ENCODE data around the gene MACROD2.

The MACROD2 gene

DNA sequence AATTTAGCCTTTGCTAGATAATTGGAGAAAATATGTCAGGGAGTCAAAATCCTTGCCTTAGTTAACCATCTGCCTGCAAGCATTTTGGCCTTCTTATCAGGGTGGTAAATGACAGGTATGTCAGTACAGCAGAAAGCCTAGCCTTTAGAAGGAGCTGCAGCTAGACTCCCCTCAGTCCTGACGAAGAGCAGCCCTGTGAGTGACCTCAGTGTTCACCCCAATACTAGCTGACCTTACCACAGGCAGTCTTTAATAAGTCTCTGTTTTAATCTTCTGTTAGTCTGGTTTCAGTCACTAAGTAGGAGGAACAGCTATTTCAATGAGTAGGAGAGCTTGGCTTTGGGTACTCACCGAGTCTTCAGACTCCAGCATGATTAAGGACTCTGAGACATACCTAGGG lies 682.1 kb downstream of the MACROD2 start:
- DNase-seq: no peak

DNA sequence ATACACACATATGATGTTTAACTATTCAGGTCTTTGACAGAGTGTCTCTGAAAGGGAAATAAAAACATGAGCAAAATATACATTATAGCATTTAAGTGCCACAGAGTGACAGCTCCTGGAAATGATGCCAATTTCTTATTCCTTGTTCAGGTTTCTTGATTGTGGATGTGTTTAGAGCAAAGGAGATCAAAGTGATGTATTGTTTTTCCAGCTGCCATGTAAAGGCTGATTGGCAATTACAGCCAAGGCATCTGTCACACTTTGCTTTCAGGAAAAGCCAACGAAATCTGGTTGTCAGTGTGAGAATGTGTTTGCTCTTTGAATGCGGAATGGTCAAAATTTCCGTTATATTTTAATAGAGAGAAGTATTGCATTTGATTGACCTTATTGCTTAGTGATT lies 689.9 kb downstream of the MACROD2 start:
- no peak for DNase-seq

DNA sequence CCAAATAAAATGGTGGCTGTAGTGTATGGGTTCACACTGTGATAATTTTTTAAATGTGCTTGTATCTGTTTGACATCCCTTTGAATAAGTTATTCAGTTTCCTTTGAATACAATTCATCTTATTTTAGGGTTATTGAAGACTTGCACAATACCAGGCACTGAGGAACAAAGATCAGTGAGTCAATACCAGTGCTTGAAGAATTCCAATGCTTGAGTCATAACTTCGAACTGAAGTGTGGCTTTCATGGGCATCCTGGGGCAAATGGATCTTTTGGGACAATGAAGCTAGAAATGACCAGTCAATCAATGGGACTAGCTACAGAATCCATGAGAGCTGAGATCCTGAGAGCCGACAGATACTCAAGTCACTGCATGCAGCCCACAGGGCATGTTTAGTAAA lies 692.0 kb downstream of the MACROD2 start:
- no peak for DNase-seq

DNA sequence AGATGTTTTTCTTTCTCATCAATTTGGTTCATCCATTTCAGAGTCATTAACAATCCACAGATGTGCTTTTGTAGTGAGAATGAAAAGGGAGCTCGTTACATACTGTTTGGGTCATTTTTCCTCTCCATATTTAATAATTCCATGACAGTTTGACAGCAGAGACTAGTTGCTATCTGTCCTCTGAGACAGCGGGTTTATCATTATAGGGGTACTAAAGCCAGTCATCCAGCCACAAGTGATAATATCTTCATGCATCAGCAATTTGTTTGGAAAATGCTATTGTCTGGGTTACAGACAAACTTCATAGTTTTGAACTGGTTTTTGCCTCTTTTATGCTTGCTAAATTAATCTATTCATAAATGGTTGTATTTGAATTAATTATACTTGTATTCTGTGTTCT lies 692.7 kb downstream of the MACROD2 start:
- no peak for DNase-seq

DNA sequence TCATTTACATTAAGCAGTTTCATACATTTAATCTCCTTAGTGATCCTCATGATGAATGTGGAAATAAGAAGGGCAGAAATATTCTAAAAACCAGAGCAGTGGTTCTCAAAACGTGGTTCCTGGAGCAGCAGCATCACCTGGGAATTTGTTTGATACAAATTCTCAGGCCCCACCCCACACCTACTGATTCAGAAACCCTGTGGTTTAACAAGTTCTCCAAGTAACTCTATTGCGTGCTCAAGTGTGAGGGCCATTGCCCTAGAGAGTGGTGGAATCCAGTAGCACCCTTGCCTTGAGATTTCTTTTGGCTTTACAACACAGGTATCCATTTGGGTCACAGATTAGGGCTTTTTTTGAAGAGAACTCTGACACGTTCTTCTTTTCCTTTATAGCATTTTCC lies 696.7 kb downstream of the MACROD2 start:
- no peak for DNase-seq

DNA sequence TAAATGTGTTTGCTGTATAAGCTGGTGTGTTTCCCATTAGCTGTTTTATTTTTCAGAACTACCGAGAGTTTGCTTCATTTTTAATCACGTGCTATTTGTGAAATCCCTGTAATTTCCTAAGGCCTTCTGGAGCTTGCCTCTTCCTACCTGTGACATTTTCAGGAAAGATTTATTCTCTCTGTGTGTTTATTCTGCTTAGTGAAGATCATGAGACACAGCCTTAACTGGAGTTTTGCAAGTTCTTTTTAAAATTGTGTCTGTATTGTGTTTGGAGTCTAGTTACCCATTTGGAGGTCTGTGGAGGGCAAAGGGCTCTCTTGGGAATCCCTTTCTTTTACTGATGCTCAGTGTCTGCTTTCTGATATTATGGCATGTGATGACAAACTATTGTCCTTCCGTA lies 701.2 kb downstream of the MACROD2 start:
- DNase-seq: no peak

DNA sequence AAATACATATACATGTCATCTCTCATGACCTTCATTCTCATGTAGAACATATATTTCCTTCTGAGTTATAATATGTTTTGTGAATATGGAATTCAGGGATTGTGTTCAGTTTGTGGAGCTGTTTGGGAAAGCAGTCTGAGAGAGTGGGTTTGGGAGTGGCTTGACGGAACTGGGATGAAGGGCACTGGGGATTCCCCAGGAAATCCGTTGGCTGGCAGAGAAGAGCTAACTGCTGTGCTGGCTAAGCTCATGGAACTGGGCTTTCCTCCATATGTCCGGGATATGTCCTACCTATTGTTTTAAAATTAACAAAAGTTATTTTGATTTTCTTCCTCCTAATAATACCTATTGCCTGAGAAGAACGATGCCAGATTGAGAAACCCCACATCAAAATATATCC lies 701.6 kb downstream of the MACROD2 start:
- no peak for DNase-seq

DNA sequence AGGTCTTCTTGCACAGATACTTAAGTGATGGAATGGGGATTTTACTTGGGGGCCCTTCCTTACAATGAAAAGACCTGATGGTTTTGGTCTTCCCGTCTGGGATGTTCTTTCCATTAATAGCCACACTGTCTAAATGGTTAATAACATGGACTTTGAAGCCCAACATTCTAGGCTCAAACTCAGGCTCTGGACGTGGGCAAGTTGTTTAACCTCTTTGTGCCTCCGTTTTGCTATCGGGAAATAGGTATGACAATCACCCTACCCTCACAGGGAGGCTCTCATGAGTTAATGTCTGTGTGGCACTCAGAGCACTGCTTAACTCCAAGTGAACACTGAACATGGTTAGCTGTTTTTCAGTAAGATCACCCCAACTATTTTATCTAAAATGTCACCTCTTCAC lies 702.8 kb downstream of the MACROD2 start:
- no peak for DNase-seq

DNA sequence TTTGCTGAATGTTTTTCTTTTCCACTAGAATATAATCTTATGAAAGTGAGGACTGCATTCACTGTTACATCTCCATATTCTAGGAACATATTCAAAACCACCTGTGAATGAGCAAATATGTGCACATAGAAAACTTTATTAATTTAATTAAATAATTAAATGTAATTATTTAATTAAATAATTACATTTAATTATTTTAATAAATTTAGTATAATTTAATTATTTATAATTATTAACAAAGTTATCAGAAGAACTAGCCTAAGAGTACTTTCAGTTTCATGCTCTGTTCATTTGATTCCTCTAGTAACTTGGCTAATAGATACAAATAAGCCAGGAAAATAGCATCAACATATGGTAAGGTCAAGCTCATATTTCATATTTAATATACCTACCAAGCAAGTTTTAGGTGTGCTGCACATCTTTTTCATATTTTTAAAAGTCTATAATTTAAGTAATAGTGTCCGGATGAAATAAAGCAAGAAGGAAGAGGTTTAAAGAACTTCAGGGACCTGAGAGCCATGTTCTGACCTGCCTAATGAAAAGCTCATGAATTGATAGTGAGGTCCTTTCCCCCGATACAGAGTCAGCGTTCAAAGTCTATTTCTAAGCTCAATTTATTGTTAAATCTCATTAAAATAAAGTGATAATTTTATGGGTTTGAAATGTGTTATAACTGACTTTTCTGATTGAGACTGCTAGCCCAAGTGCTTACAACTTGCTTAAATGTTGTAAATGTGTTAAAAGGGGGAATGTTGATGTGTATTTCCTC lies 703.5 kb downstream of the MACROD2 start:
- DNase-seq: no peak

DNA sequence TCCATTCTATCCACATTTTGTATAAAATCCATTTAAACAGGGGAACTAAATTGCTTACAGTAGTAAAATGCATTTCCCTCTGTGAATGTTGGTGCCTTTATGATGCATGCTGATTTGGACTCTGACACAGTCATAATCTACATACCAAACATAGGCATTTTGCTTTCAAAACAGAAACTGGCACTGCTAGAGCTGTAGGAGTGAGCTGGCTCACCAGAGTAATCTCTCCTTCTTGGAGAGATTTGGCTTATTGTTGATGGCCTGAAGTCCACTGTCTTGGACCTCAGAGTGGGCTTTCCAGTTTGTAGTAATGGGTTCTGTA lies 705.3 kb downstream of the MACROD2 start:
- no peak for DNase-seq

DNA sequence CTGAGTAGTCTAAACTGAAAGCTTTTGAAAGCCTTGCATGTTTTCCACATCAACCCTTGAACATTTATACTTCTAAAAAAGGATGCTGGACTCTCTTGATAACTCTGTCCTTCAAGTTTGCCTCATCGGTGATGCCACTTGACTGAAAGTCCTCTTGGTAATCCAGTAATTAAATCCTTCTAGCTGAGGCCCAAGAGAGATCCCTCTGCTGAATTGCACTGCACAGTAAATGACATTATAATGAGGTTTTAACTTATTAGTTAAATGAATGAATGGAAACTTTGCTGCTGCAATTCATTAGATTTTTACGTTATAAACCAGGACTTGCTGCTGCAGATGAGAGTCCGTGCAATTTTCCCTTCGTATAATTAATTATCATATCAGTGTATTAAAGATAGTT lies 706.0 kb downstream of the MACROD2 start:
- no peak for DNase-seq

DNA sequence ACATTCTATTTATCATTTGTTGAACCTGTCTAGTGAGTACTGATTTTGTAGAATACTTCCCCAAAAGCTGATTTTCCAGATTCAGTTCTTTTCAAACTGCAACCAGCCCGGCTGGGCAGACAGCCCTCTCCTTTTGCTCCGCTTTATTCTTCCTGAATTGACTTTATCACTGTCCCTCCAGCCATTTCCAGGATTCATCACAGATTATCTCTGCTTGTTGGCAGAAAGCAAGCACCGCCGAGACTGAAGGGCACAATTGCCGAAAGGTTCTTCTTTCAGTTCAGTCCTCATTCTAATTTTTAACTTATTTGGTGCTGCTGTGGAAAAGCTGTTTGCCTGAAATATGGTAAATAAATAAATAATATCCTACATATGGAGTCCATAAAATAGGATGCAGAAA lies 711.2 kb downstream of the MACROD2 start:
- no peak for DNase-seq

DNA sequence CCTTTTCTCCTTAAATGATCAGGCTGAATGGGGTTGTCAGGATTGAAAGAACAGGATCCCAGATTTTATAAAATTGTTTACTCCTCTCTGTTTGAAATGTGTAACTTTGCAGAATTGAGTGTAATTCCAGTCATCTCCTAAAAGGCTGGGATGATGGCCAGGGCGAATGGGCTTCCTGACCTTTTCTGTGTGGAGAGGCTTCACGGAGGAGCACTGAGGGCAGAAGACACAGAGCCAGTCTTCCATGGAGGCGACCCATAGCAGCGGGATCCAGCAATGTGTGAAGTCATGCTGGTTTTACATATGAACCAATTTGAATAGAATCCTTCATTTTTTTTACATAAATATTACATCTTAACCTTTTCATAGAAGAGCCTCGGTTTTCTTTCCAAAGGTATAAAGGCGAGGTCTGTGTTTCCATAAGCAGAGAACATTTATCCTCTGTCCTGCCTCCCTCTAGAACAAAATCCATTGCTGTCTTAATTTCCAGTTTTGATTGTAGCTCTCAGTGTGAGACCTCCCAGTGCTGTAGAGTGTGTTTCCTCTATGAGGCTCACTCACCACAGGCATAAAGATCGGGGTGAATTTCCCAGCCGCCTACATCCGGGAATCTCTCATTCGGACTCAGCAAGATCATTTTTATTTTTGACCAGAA lies 711.8 kb downstream of the MACROD2 start:
- no peak for DNase-seq

DNA sequence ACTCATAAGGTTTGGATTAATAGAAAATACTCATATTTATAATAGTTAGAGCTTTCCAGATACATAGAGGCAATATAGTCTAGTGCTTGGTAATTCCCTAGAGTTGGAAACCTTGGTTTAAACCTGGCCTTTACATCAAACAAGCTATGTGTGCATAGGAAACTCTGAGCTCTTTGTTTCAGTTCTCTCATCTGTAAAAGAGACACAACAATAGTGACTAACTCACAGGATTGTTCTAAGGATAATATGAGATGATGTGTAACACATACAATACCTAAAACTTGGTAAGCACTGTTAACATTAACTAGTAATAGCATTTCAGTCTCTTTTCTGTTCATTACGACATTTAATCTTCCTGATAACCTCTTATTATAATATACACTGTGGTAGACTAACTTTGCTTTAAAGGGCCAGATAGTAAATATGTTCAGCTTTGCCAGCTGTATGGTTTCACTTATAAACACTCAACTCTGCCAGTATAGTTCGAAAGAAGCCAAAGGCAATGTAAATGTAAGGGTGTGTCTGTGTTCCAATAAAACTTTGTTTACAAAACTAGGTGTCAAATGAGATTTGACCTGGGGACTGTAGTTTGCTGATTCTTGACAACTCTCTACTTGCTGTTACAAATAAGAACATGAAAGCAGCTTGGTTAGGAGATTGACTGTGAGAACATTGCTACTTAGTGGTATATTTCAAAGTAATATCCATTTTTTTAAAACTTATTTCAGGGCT lies 712.7 kb downstream of the MACROD2 start:
- no peak for DNase-seq

DNA sequence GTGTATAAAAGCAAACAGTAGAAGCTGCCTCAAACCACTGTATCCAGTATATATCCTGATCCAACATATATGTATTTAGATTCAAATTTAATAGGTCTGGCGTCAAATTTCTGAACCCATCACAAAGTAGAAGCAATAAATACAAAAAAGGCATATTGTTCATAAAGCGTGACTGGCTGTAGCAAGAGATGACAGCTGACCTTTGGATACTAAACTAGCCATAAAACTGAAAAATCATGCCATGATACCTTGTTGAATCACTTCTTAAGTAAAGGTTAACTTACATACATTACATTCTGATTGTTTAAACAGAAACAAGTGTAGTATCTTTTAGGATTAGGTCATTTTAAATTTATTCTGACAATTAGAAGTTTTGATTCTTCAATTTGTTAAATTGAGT lies 714.1 kb downstream of the MACROD2 start:
- DNase-seq: no peak

DNA sequence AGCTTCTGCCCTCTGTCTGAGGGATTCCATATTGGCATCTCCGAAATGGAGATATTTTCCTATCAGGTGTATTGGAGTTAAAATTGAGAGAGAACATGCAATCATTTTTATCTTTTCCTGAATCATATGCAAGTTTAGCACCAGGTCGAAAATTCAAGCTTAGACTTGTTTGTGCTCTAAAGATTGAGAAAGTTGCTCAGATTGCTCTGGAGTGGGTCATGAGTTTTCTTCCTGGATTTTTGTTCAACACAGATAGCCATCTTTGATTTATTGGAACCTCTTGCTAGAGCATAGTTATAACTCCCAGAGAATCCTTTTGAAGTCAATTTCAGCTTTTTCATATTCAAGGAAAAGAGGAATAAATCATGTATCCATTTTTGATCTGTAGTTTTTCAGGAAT lies 715.6 kb downstream of the MACROD2 start:
- no peak for DNase-seq

DNA sequence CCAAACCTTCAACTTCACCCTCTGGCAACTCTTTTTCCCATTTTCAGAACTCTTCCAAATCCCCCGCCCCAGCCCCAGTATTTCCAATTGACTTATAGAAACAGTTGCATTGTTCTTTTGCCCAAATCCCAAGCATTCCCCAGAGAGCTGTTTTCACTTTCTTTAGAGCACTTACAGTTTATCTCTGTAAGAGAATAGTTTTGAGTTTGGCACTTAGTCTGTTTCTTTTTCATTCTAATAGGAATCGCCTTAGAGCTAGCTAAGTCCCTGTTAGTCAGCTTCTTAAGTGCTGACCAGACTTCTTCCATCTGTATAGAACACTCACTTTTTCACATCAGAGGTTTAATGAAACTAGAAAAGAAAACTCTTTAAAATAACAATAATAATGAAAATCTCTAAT lies 716.3 kb downstream of the MACROD2 start:
- no peak for DNase-seq

DNA sequence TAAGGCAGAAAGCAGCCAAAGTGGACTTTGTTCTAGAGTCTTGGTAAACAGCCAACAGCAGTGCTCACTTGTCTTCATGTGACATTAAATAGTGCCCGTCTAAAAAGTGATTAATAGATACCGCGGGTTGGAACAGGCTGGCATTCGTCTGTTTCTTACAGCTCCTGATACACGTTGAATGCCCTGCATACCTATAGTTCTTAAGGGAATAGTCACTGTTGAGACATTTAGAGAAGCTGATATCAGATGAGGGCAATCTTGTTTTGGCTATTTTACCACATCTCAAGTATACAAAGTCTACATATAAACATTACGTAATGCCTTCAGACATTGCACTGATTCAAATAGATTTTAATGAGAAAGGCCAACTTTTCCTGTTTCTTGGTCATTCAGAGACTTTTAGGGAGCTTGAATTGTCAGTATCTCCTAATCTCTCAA lies 717.0 kb downstream of the MACROD2 start:
- DNase-seq: peak; percentile 4

DNA sequence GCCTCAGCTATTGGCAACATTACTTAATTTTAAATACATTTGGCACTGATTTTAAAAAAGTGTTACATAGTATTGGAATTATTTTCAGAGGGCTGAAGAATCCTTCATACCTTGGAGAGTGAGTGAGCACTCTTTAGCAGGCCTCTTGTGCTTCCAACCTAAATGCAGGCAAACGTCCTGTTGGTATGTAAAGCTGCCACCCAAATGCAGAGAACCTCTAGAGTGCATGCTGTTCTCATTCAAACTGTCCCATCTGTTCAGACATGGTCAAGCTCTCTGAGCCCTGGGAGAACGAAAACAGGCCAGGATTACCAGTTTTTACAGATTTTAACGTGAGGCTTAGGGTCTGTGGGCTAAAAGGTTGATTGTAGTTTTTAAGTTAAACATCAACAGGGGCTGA lies 720.1 kb downstream of the MACROD2 start:
- DNase-seq: no peak

DNA sequence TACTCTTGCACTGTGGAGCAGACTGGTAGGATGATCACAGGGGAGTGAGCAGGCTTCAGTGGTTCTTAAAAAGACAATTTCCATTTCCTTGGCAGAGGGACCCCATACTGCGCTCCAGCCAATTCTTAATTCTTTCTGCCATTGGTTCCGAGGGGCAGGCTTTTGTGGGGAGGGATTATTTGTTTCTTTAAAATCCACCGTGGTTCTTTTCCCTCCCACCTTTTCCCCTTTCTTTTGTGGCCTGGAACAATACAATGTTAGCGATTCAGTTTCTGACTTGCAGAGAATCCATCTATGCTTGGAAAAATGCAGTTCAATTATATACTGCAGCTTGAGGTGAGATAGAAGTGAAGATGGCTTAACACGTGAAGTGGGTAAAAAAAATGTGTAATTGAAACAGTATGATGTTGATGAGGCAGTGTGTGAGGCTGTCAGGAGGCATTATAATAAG lies 721.1 kb downstream of the MACROD2 start:
- no peak for DNase-seq

DNA sequence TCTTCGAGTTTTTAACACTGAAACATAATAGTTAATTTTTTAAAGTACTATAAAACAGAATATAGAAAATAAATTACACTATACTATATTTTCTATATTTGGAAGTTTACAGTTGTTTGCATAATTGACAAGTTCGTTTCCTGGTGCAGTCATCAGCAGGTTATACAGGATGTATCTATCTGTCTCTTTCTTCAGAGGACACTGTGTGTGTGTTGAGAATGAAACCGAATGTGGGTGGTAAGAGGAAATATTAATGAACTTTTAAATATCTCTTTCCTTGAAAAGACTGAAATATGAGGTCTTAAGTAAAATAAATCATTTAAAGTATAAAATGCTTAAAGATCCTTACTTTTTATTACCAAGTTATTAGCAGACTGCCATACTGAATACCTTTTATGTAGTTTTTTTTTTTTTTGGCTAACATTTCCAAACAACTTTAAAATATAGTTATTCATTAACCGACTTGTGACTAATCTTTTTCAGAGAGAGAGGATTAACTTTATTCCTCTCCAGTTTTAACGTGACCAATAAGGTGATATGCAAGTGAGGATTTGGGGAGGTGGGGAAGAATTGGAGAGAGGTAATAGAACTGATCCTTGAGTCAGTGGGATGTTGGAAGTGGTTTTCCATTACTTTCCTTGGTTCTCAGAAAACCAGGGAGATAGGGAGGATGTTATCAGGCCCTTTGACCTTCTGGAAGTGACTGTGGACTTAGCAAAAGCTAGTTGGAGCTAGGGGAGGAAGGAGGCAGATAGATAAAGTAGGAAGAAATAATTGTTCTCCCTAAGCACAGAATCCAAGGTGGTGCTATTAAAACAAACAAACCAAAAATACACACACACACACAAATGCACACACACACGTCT lies 722.1 kb downstream of the MACROD2 start:
- DNase-seq: no peak

DNA sequence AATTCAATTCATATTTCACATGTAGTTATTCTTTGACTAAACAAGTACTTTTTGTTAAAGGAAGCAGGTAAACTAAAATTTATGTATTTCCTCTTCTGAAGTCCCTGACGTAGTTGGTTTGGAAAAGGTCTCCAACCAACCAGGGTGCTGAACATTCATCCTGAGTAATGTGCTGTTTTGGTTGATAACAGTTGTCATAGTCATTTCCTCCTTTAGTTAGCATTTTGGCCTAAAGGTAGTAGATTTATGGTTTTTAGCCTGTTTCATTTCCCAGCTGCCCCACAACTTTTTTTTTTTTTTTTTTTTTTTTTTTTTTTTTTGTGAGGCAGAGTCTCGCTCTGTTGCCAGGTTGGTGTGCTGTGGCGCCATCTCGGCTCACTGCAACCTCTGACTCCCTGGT lies 724.9 kb downstream of the MACROD2 start:
- no peak for DNase-seq

DNA sequence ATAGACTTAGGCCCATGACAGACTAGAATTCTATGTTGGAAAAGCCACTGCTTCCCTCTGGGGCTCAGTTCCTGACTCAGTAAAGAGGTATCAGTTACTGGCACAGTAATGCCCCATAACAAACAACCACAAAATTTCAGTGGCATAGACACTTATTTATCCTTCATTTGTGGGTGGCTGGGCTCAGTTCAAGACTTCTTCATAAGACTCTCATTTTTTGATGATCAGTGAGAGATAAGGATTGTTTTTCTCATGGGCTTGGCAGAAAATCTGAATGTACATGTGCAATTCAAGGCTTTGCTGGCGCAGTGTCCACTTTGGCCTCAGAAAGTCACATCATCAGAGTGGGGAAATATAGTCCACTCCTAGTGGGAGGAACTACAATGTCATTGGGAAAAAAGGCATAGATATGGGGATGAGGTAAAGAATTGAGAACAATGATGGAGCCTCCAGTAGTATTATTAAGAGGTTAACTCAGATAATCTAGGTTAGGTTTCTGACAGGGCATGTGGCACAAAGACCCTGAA lies 726.7 kb downstream of the MACROD2 start:
- DNase-seq: no peak

Data from HCEC 1CT (cell line).